ENCODE measurements around the gene CFAP73.

The CFAP73 gene

DNA sequence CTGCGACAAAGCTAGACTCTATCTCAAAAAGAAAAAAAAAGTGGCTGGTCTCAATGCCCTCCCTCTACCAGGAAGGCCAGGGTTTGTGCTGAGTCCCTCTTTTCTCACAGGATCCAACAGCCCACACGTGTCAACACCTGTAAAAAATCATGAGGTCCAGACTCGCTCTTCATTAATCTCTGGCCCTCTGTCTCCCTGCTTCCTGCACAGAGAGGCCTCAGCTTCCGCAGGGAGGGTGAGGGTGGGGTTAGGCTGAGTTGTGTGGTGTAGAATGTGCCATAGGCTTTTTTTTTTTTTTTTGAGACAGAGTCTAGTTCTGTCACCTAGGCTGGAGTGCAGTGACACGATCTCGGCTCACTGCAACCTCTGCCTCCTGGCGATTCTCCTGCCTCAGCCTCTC, 6.1 kb downstream of the CFAP73 start:
- no peak for DNase-seq (ENCODE audit: low read depth)
- no peak overlapping the region for H3K4me3 ChIP-seq (ENCODE audit: control insufficient read depth, low read depth, low read length)
- TF ChIP-seq CTCF (IDR thresholded peaks at IDR 0.05; ENCODE audit: control insufficient read depth, insufficient read depth, low read depth, low read length, missing control alignments): no peak

- H3K4me3 ChIP-seq (ENCODE audit: control insufficient read depth, low read depth, low read length): no peak overlapping the region
- TF ChIP-seq CTCF (IDR thresholded peaks at IDR 0.05; ENCODE audit: control insufficient read depth, insufficient read depth, low read depth, low read length, missing control alignments): no peak
- DNase-seq (ENCODE audit: low read depth): no peak
Measured at GRCh38 chr12:113157218-113157859, 7.8 kb downstream of the CFAP73 start.

DNA sequence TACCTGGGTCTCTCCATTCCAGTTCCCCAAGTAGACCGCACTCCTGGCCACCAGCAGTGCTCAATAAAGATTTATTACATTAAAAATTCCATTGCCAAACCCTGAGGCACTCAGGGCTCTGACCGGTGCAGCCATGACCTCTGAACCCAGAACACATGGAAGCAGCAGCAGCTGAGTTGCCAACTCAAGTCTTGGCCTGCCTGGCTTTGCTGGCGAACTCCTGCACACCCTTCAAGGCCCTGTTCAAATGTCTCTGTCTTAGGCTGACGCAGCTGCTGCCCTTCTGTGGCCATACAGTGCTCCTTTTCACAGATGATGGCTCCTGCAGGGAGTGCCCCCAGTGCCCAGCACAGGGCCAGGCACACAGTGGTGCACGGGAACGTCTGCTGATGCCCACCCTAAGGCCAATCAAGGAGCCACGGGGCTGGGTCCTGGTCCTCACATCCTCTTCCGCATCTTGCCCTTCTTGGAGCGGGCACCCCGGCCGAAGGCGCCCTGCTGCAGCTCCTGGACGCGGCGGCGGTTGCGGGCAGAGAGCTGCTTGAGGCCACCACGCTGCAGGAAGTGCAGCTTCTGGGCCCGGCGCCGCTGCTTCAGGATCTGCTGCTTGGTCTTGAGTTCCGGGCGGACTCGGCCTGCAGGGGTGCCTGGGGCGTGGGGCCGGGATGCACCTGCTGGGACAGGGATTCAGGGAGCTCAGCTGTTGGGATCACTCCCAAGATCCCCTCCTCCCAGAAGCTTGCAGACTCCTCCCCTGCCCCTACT, 9.1 kb downstream of the CFAP73 start:
- H3K4me3 ChIP-seq (ENCODE audit: control insufficient read depth, low read depth, low read length): no peak overlapping the region
- TF ChIP-seq CTCF (IDR thresholded peaks at IDR 0.05; ENCODE audit: control insufficient read depth, insufficient read depth, low read depth, low read length, missing control alignments): no peak
- no peak for DNase-seq (ENCODE audit: low read depth)

DNA sequence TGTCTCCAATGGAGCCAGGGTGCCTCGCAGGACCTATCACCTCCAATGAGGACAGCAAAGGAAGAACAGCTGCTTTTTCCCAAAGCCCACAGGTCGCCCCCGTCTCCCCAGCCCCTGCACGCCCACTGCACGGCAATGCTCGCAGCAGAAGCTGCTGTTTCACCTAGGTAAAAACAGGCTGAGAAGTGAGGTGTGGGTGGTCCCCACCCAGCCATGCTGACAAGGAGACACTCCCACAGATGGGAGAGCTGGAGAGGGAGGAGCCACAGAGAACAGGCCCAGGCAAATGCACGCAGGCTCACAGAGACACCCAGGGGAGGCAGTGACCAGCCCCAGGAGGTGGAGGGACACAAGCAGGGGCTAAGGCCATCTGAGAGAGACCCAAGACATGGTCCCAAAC, 10.4 kb downstream of the CFAP73 start:
- no peak overlapping the region for H3K4me3 ChIP-seq (ENCODE audit: control insufficient read depth, low read depth, low read length)
- no peak for TF ChIP-seq CTCF (IDR thresholded peaks at IDR 0.05; ENCODE audit: control insufficient read depth, insufficient read depth, low read depth, low read length, missing control alignments)
- no peak for DNase-seq (ENCODE audit: low read depth)

- TF ChIP-seq CTCF (IDR thresholded peaks at IDR 0.05; ENCODE audit: control insufficient read depth, insufficient read depth, low read depth, low read length, missing control alignments): no peak
- DNase-seq (ENCODE audit: low read depth): no peak
- H3K4me3 ChIP-seq (ENCODE audit: control insufficient read depth, low read depth, low read length): no peak overlapping the region
Measured at GRCh38 chr12:113161415-113162016, 12.0 kb downstream of the CFAP73 start.

DNA sequence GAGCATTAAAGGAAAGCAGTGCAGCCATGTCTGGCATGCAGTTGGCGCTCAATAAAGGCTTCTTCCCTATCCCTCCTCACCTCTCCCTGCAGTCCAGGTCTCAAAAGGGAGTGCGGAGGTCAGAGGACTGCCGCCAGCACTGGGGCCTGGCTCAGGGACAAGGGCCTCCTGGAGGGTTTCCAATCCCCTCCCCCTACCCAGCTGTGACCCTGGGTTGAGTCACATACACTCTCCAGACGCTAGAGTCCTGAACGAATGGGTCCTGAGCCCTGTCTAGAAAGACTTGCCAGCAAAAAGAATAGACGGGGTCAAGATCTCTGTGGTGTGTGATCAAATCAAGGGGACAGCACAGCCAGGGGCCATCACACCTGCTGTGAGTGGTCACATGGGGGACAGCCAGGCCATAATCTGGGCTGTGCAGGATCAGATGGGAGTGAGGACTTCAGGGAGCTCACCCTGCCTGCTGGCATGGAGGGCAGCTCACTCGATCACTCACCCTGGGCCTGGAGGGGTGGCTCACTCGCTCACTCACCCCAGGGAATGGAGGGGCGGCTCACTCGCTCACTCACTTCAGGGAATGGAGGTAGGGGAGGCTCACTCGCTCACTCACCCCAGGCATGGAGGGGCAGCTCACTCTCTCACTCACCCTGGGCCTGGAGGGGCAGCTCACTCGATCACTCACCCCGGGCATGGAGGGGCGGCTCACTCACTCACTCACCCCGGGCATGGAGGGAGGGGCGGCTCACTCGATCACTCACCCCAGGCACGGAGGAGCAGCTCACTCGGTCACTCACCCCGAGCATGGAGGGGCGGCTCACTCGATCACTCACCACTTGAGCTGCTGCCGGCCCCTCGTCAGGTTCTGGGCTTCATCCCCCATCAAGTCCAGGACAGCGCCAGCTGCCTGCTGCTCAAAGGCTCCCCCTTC, 12.8 kb downstream of the CFAP73 start:
- no peak for TF ChIP-seq CTCF (IDR thresholded peaks at IDR 0.05; ENCODE audit: control insufficient read depth, insufficient read depth, low read depth, low read length, missing control alignments)
- DNase-seq (ENCODE audit: low read depth): no peak
- H3K4me3 ChIP-seq (ENCODE audit: control insufficient read depth, low read depth, low read length): no peak overlapping the region

All from AG09309 (cell line).